GM18498 (cell line): ENCODE measurements around the gene MSI2.

ENCODE experiments used
- ATAC-seq: cut with Tn5 transposase; IDR thresholded peaks from one replicate; pipeline ENCODE4 v1.9.1; 2021; ENCODE audit warnings: mild to moderate bottlenecking, moderate library complexity; ENCODE audit not compliant: unreplicated experiment

Gene MSI2

GRCh38 chr17:57559634-57560318, 303.5 kb downstream of the MSI2 start:
- no peak for ATAC-seq

GRCh38 chr17:57560319-57560705, 304.0 kb downstream of the MSI2 start:
- no peak for ATAC-seq

- ATAC-seq, result no peak
These were observed 304.9 kb downstream of the MSI2 start for GRCh38 chr17:57561072-57561861.

GRCh38 chr17:57562184-57562698, 305.9 kb downstream of the MSI2 start:
- ATAC-seq, result no peak

GRCh38 chr17:57563958-57564357, 307.6 kb downstream of the MSI2 start:
- no peak for ATAC-seq

- no peak for ATAC-seq
These were observed 308.9 kb downstream of the MSI2 start for GRCh38 chr17:57565176-57565575.

GRCh38 chr17:57566721-57567120, 310.4 kb downstream of the MSI2 start:
- ATAC-seq, result no peak

GRCh38 chr17:57567251-57567650, 310.9 kb downstream of the MSI2 start:
- no peak for ATAC-seq

- ATAC-seq, result no peak
These were observed 312.0 kb downstream of the MSI2 start for GRCh38 chr17:57568340-57568739.

- ATAC-seq, result no peak
These were observed 312.7 kb downstream of the MSI2 start for GRCh38 chr17:57569021-57569420.

GRCh38 chr17:57569853-57570252, 313.5 kb downstream of the MSI2 start:
- no peak for ATAC-seq

- no peak for ATAC-seq
These were observed 314.5 kb downstream of the MSI2 start for GRCh38 chr17:57570724-57571344.

- ATAC-seq, result no peak
These were observed 315.7 kb downstream of the MSI2 start for GRCh38 chr17:57572062-57572461.

GRCh38 chr17:57572600-57572999, 316.3 kb downstream of the MSI2 start:
- no peak for ATAC-seq

GRCh38 chr17:57574040-57574513, 317.8 kb downstream of the MSI2 start:
- ATAC-seq, result no peak

- no peak for ATAC-seq
These were observed 320.4 kb downstream of the MSI2 start for GRCh38 chr17:57576744-57577143.

- no peak for ATAC-seq
These were observed 321.7 kb downstream of the MSI2 start for GRCh38 chr17:57577751-57578607.

GRCh38 chr17:57578608-57579225, 322.4 kb downstream of the MSI2 start:
- no peak for ATAC-seq

- no peak for ATAC-seq
These were observed 322.9 kb downstream of the MSI2 start for GRCh38 chr17:57579245-57579644.

- no peak for ATAC-seq
These were observed 323.9 kb downstream of the MSI2 start for GRCh38 chr17:57580055-57580739.
